ENCODE measurements around the gene SEMA4B. TPM values are rescaled to one million over a fixed set of nuclear protein-coding genes. Genes with fewer than 3 reads are reported as not detected.

The SEMA4B gene
- total and polyA plus RNA-seq, 11 donors, result 13.8 to 105 (median 21.0) TPM

GRCh38 chr15:90212221-90213098 is 11.3 kb downstream of the SEMA4B start:
- TF ChIP-seq POLR2A (IDR thresholded peaks at IDR 0.05), result no peak
- no peak for TF ChIP-seq CTCF (IDR thresholded peaks at IDR 0.05)
- H3K27ac ChIP-seq, result peak overlapping the region in 1 of 12 donors; percentile 65
- 78 to 85% (median 80%) methylated on average over 28 to 35 of the region's 35 CpGs for WGBS, 4 donors
- intact Hi-C loops (cut with DNase I), result no loop called here
- ATAC-seq (peak in 1 of 4 donors; percentile 2), DNase-seq (peak in 2 of 5 donors; percentile 19 to 21)
- peaks cover 0 to 47% (median 21%) of the 10 kb centered on the region in 12 donors for H3K4me1 ChIP-seq
- H3K9me3 ChIP-seq, result no peaks in the 10 kb centered on the region
- no peaks in the 10 kb centered on the region for H3K27me3 ChIP-seq
- peaks cover 0 to 6% (median 0%) of the 10 kb centered on the region in 9 donors for H3K36me3 ChIP-seq
- H3K4me3 ChIP-seq, result no peak overlapping the region

GRCh38 chr15:90213122-90213817 is 12.1 kb downstream of the SEMA4B start:
- no peaks in the 10 kb centered on the region for H3K27me3 ChIP-seq
- no peak overlapping the region for H3K4me3 ChIP-seq
- ATAC-seq, result peak in 3 of 4 donors; percentile 18 to 48 (median 23)
- no peaks in the 10 kb centered on the region for H3K9me3 ChIP-seq
- peaks cover 0 to 47% (median 21%) of the 10 kb centered on the region in 12 donors for H3K4me1 ChIP-seq
- H3K36me3 ChIP-seq, result peaks cover 0 to 12% (median 0%) of the 10 kb centered on the region in 9 donors
- 45 to 57% (median 48%) methylated on average over 11 to 12 of the region's 12 CpGs for WGBS, 4 donors
- H3K27ac ChIP-seq, result peak overlapping the region in 2 of 12 donors; percentile 32 to 65
- TF ChIP-seq CTCF (IDR thresholded peaks at IDR 0.05) (no peak), POLR2A (IDR thresholded peaks at IDR 0.05) (no peak)
- peak in 2 of 5 donors; percentile 26 to 47 for DNase-seq
- intact Hi-C loops (cut with DNase I), result no loop called here

- TF ChIP-seq POLR2A (IDR thresholded peaks at IDR 0.05) (no peak), CTCF (IDR thresholded peaks at IDR 0.05) (no peak)
- intact Hi-C loops (cut with DNase I), result no loop called here
- ATAC-seq (no peak), DNase-seq (peak in 2 of 5 donors; percentile 19 to 24)
- Histone ChIP-seq H3K27me3 (no peaks in the 10 kb centered on the region), H3K9me3 (no peaks in the 10 kb centered on the region), H3K27ac (peak overlapping the region in 2 of 12 donors; percentile 32 to 65), H3K4me3 (no peak overlapping the region), H3K4me1 (peaks cover 0 to 47% (median 21%) of the 10 kb centered on the region in 12 donors), H3K36me3 (peaks cover 0 to 15% (median 3%) of the 10 kb centered on the region in 9 donors)
- 68 to 79% (median 74%) methylated on average over 11 of the region's 11 CpGs for WGBS, 4 donors
Observed at GRCh38 chr15:90213818-90214204, 12.7 kb downstream of the SEMA4B start.
